Fibroblast of the aortic adventitia (primary cell): ENCODE measurements around the gene ADCY2. TPM values are rescaled to one million over a fixed set of nuclear protein-coding genes. Genes with fewer than 3 reads are reported as not detected.

ENCODE experiments used
- DNase-seq: peaks from one replicate; pipeline ENCODE4 v3.0.0-alpha.2; 2010; ENCODE audit warnings: low read depth
- H3K4me3 ChIP-seq: 2 replicates; pipeline ENCODE4 v1.5.1; 2011; ENCODE audit warnings: low read depth, mild to moderate bottlenecking, control low read depth, low read length, moderate library complexity
- CTCF ChIP-seq: IDR thresholded peaks from 2 replicates; pipeline ENCODE4 v1.5.1; 2011; ENCODE audit warnings: mild to moderate bottlenecking, low read length, control low read depth, inconsistent platforms; ENCODE audit not compliant: insufficient read depth
- total RNA-seq: library from RNA; depleted of rRNA; stranded (reverse); fragments of >200 nt; gene quantifications from 2 replicates; pipeline ENCODE4 v1.2.3, GENCODE V29; 2012; ENCODE audit warnings: low replicate concordance

Gene ADCY2
- total RNA-seq, 1 donor: 0.09 TPM

GRCh38 chr5:7741415-7742065 is 345.6 kb downstream of the ADCY2 start:
- TF ChIP-seq CTCF: no peak
- DNase-seq: no peak
- no peak overlapping the region for H3K4me3 ChIP-seq

GRCh38 chr5:7742241-7742656 is 346.3 kb downstream of the ADCY2 start:
- DNase-seq: no peak
- H3K4me3 ChIP-seq: no peak overlapping the region
- TF ChIP-seq CTCF: no peak

- TF ChIP-seq CTCF: peak; percentile 84
- no peak overlapping the region for H3K4me3 ChIP-seq
- DNase-seq: peak; percentile 79
These were observed 350.1 kb downstream of the ADCY2 start for GRCh38 chr5:7745882-7746610.

GRCh38 chr5:7747728-7748127 is 351.8 kb downstream of the ADCY2 start:
- DNase-seq: no peak
- H3K4me3 ChIP-seq: no peak overlapping the region
- TF ChIP-seq CTCF: no peak

- H3K4me3 ChIP-seq: no peak overlapping the region
- no peak for DNase-seq
- TF ChIP-seq CTCF: no peak
These were observed 353.7 kb downstream of the ADCY2 start for GRCh38 chr5:7749626-7750025.

GRCh38 chr5:7751874-7752273 is 355.9 kb downstream of the ADCY2 start:
- no peak overlapping the region for H3K4me3 ChIP-seq
- no peak for DNase-seq
- no peak for TF ChIP-seq CTCF
